C4-2B (cell line): Measurements from ENCODE around the gene SMARCA2.

ENCODE experiments used
- CTCF ChIP-seq: fragments of 450-650 bp; conservative IDR thresholded peaks from 2 replicates; pipeline ENCODE4 v1.5.1; 2017; ENCODE audit warnings: mild to moderate bottlenecking
- ZFX ChIP-seq: fragments of 450-650 bp; IDR thresholded peaks from 2 replicates; pipeline ENCODE4 v1.6.1; 2017

GRCh38 chr9:2053883-2054845 is 39.0 kb downstream of the SMARCA2 start:
- no peak for TF ChIP-seq CTCF
- no peak for TF ChIP-seq ZFX
